ENCODE data around the gene OSBPL6.
"Not testable (repeated sequence)": the region's sequence is repeated elsewhere in the genome, so short reads cannot be mapped to it uniquely, and the experiment has no call there.

The OSBPL6 gene

GRCh38 chr2:178306352-178307073, 112.2 kb downstream of the OSBPL6 start:
- DNase-seq: peak; percentile 20

- DNase-seq: no peak
Observed at GRCh38 chr2:178307650-178308049, 113.3 kb downstream of the OSBPL6 start.

GRCh38 chr2:178309541-178309940, 115.2 kb downstream of the OSBPL6 start:
- no peak for DNase-seq

DNA sequence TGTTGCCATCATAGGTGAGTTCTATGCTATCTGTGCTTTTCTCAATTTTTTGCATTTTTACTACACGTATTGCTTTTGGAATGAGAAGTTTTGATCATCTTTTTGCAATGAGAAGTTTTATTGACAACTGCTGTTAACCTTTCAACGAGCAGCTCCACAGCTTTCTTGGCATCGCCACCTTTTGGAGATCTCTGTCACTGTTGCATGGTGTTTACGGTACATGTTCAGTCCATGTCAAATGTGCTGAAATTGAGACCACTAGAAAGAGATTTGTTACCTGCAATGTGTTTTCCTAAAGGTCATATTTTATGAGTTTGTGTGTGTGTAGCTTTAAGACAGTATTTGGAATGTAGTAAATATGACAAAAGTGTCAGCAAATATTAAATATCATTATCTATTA, 120.8 kb downstream of the OSBPL6 start:
- no peak for DNase-seq

- no peak for DNase-seq
Observed at GRCh38 chr2:178315488-178315948, 121.2 kb downstream of the OSBPL6 start.

GRCh38 chr2:178317811-178318210, 123.5 kb downstream of the OSBPL6 start:
- DNase-seq: no peak

- DNase-seq: no peak
Observed at GRCh38 chr2:178320011-178320585, 125.8 kb downstream of the OSBPL6 start.

DNA sequence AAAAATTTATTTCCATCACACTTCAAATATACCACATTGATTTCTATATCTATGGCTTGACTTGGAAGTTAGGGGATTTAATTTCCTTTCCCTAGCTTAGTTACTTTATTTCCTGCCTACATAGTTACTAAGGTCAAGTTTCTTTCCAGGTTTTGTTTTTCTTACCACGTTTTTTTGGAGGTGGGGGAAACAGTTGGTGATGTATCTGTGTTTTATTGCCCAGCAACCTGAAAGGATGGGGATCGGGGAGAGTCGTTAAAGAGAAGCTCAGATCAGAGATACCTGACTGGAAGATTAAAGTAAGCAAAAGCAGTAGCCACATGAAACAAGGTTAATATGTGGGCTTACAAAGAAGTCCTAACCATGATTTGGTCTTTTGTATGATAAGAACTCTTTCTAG, 127.8 kb downstream of the OSBPL6 start:
- DNase-seq: no peak

DNA sequence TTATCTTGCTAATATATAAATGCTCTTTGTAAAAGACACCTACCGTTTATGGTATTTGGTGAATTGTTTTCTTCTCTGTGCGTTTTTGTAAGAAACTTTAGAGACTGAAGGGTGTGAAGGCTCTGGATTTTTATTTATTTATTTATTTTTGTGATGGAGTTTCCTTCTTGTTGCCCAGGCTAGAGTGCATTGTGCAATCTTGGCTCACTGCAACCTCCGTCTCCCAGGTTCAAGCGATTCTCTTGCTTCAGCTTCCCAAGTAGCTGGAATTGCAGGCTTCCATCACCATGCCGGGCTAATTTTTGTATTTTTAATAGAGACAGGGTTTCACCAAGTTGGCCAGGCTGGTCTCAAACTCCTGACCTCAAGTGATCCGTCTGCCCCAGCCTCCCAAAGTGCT, 129.0 kb downstream of the OSBPL6 start:
- DNase-seq: not testable (repeated sequence)

GRCh38 chr2:178324077-178324476, 129.8 kb downstream of the OSBPL6 start:
- DNase-seq: no peak

DNA sequence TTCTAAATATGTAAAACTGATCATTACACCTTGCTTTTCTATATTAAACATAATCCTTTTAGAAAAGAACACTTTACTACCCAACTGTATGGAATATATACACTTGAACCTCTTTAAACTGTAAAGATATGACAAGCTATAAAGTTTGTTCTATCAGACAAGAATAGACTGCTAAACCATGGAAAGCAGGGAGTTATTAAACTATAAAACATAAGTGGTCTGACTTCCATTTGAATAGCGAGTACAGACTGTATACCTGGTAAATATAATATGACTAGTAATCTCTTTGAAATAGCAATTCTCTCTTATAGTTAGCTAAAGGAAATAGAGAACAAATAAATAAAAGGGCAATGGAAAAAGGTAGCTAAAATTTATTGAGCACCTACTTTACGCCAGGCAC, 131.0 kb downstream of the OSBPL6 start:
- DNase-seq: no peak

DNA sequence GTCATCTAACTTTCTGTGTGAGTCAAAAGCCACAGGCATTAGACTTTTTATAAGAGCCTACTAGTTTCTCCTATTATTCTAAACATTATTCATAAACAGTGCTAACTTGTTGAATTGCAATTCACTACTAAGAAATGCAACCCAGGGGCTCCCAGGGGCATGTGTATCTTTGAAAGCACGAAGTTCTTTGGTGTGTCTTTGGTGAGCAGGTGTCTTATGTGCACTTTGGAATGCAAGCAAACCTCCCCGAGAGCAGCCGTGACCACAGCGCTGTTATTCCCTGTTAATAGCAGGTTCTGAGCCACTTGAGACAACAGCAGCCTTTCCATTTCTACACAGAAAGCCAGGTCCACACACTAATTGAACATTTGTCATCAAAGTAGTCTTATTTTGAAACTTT, 133.2 kb downstream of the OSBPL6 start:
- DNase-seq: no peak

- DNase-seq: peak; percentile 31
Observed at GRCh38 chr2:178328037-178328436, 133.7 kb downstream of the OSBPL6 start.

DNA sequence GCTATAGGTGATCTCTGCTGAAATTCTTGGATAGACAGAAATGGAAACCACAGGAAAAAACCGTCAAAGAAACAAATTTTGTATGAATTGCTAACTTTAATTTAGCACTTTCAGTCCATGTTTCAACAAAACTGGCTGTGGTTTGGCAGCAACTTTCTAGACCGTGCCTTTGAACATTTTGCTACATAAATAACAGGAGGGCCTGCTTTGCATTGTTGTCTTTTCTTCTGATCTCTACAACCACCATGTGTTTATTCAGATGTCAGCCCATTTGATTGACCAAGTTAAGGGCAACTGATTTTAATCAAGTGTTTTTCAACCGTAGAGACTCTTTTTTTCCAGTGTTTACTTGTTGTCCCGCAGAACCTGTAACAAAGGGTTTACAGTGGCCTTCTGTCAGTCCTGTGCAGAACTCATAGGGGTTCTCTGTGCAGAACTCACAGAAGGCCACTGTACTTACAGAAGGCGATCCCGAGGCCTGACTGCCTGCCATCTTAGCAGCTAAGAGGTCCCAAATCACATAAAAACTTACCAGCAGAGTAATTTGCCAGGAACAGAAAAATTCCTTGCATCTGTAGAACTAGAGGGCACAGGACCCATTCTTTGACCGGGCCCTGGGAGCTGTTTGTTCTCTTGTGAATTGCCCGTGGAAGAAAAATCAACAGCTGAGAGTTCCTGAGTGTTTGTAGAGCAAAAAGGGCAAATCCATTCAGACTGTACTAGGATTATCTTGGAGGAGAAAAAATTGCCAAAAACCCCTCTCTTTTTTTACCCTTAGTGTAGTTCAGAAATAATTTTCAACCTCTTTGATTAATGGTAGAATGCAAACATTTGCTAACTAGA, 136.1 kb downstream of the OSBPL6 start:
- DNase-seq: no peak

DNA sequence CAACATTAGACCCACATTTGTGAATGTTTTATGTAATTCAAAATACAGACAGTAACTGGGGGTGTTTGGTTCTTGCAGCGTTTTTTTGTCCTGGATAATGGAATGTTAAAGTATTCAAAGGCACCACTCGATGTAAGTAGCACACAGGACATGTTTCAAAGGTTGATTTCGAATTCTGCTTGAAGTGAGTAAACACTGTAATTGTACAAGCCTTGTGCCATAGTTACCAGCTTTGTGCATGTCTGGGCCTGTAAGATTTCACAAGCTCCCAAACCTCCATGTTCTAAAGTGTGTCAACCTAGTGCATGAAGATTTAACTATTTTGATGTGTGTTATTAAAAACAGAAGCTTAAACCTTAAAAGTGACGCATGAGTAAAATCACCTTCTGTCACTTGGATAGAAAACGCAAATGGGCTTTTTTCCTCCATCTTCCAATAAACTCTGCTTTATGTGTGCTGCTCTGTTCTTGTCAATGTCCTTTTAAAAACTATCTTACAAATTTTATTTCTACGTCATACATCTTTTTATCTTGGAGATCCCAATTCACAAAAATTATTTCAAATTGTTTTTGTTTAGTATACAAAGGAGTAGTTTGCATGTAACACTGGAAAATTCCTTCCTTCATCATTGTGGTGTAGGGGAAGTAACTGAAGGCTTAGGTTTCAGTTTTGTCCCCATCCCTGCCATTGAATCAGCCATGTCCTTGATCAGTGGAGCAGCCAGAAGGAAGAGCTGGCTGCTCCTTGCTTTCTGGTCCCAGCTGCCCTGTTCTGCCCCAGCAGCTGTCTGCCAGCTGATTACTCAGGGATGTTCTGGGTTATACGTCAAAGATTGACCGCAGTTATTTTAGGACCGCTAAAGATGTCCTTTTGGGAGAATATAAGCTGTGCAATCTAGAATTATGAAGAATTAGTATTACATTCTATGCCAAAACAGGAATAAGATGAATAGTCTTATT, 137.4 kb downstream of the OSBPL6 start:
- DNase-seq: no peak

DNA sequence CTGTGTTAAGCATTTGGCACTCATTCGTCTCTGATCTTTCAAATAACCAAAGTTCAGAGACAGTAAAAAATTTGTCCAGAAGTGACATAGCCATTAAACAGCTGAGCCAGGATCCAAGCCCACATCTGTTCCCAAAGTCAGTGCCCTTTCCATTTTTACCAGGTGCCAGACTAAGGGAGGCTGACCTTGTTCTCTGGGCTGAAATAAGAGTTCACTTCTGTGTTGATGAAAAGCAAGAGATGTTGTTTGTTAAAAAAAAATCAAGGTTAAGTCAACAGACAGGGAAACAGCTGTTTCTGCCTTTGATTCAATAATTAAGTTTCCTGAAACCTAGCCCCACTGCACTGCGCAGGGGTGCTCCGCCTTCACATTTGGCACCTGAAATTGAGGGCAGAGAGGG, 139.5 kb downstream of the OSBPL6 start:
- no peak for DNase-seq

DNA sequence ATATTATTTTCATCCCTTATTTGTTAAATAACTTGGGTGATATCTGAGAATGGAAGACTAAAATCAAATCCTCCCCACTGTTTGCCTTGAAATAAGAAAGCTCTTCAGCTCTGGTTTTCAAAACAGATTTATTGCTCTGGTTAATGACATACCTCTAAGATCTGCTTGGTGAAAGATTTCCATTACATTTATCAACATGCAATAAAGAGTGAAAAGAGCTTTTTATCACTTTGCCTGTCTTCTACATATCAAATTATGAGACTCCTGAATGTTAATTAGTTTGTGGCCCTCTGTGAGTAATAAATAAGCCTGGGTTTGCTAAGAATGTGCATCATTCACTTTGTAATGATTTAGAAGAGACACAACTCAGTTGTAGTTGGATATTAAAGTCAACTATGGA, 140.9 kb downstream of the OSBPL6 start:
- no peak for DNase-seq

DNA sequence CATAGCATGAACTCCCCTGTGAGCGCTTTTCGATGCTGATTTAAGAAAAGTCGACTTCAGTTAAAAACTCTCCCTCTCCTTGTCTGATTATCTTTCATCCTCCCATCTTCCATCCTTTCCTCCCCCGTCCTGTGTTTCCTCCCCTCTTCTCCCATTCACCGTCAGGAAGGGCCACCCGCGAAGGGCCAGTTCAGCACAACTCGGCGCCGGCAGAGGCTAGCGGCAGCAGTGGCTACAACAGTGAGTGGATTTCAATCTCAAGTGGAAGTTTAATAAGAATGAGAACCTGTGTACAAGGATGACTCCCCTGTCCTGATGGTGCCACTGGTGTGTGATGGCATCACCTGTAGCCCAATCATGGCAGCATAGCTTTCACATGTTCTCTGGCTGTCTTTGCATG, 149.8 kb downstream of the OSBPL6 start:
- DNase-seq: no peak

DNA sequence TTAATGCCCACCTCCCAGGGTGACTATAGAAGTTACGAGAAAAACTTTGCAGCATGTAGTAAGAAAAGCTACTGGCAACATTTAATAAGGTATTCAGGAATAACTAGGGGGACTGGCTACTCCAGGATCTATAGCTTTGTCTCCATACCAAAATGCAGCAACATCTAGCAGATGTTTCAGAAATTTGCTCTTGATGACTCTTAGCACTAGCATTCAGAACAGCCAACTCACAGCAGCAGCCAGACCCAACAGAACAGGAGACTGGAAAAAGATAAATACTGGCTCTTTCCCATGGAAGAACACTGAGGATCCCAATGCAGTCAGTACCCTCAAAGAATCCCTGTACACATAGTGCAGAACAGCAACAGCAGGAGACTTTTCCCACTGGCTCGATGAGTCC, 151.6 kb downstream of the OSBPL6 start:
- DNase-seq: no peak

GRCh38 chr2:178350051-178350450, 155.7 kb downstream of the OSBPL6 start:
- no peak for DNase-seq

DNA sequence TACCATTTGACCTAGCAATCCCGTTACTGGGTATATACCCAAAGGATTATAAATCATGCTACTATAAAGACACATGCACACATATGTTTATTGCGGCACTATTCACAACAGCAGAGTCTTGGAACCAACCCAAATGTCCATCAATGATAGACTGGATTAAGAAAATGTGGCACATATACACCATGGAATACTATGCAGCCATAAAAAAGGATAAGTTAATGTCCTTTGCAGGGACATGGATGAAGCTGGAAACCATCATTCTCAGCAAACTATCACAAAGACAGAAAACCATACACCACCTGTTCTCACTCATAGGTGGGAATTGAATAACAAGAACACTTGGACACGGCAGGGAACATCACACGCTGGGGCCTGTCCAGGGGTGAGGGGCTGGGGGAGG, 163.4 kb downstream of the OSBPL6 start:
- not testable (repeated sequence) for DNase-seq

DNA sequence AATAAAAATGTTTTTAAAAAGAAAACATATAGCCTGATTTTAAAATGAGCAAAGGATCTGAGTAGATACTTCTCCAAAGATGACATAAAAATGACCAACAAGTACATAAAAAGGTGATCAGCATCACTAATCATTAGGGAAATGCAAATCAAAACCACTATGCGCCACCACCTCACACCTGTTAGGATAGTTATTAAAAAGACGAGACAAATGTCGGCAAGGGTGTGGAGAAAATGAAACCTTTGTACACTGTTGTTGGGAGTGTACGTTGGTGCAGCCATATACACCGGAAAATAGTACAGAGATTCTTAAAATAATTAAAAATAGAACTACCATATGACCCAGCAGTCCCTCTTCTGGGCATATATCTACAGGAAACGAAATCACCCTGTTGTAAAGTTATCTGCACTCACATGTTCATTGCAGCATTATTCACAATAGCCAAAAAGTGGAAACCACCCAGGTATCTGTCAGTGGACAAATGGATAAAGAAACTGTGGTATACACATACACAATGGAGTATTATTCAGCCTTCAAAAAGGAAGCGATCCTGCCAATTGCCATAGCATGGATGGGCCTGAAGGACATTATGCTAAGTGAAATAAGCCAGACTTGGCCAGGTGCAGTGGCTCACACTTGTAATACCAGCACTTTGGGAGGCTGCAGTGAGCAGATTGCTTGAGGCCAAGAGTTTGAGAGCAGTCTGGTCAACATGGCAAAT, 165.0 kb downstream of the OSBPL6 start:
- DNase-seq: no peak

All from fibroblast of skin of back (primary cell).